HG03095 (cell line): ENCODE data around the gene MAP3K13.
"Not testable (repeated sequence)": the region's sequence is repeated elsewhere in the genome, so short reads cannot be mapped to it uniquely, and the experiment has no call there.

Experiments used
- ATAC-seq: cut with Tn5 transposase; IDR thresholded peaks from one replicate; pipeline ENCODE4 v1.9.1; 2021; ENCODE audit warnings: moderate library complexity; ENCODE audit not compliant: unreplicated experiment

The MAP3K13 gene

DNA sequence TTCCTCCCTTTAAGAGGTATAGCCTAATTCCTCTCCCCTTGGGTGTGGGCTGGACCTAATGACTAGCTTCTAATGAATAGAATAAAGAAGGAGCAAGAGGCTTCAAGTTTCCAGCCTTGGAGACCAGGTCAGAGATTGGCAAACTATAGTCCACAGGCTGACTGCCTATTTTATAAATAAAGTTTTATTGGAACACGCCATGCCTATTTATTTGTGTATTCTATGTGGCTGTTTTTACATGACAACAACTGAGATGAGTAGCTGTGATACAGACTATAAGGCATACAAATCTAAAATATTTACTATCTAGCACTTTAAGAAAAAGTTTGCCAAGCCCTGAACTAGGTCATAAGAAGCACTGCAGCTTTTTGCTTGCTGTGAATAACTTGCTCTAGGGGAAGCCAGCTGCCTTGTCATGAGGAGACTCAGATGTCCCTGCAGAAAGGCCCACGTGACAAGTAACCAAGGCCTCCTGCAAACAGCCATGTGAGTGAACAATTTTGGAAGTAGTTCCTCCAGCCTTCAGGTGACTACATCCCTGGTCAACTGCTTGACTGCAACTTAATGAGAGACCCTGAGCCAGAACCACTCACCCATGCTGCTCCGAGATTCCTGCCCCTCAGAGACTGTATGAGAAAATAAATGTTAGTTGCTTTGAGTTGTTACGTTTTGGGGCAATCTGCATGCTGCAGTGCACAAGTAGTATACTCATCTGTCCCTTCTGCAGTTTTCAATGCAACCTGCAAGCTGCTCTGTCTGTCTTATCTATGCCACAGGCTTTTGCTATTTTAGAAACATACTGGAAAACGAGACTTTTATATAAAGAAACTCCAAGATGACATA, 21.1 kb upstream of the MAP3K13 start:
- no peak for ATAC-seq

DNA sequence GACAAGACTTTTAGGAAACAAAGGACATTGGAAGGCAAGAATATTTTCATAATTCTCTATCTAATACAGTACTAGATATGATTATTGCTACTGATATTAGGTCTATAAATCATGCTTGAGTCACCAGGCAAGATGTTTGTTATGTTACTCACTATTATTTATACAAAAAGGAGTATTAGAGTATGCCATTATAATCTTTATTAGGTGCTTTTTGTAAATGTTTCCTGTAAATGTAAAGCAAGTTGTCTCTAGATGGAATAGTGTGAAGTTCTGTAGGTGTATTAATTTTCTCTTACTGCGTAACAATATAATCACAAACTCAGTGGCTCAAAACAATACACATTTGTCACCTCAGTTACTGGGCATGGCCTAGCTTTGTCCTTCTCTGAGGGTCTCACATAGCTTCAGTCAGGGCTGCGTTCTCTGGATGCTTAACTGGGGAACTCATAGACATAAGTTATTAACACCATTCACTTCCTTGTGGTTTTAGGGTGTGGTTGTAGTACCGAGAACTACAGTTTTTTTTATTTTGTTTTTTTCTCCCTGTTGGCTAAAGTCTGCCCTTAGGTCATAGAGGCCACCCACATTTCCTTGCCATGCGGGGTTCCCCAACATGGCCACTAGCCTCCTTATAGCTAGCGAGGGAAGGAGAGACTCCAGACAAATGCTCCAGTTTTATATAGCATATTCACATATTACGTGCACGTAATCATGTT, 20.3 kb upstream of the MAP3K13 start:
- ATAC-seq = no peak

- ATAC-seq = no peak
Measured at GRCh38 chr3:185347399-185347798, 15.5 kb upstream of the MAP3K13 start.

DNA sequence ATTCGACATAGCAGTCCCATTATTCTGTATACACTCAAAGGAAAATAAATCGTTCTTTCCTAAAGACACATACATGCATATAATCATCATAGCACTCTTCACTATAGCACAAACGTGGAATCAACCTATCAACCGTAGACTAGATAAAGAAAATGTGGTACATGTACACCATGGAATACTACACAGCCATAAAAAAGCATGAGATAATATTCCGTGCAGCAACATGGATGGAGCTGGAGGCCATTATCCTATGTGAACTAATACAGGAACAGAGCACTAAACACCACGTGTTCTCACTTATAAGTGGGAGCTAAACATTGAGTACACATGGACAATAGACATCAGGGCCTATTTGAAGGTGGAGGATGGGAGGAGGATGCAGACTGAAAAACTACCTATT, 12.1 kb upstream of the MAP3K13 start:
- ATAC-seq = no peak

GRCh38 chr3:185351396-185351795, 11.5 kb upstream of the MAP3K13 start:
- ATAC-seq = no peak

- no peak for ATAC-seq
Measured at GRCh38 chr3:185353225-185353624, 9.7 kb upstream of the MAP3K13 start.

DNA sequence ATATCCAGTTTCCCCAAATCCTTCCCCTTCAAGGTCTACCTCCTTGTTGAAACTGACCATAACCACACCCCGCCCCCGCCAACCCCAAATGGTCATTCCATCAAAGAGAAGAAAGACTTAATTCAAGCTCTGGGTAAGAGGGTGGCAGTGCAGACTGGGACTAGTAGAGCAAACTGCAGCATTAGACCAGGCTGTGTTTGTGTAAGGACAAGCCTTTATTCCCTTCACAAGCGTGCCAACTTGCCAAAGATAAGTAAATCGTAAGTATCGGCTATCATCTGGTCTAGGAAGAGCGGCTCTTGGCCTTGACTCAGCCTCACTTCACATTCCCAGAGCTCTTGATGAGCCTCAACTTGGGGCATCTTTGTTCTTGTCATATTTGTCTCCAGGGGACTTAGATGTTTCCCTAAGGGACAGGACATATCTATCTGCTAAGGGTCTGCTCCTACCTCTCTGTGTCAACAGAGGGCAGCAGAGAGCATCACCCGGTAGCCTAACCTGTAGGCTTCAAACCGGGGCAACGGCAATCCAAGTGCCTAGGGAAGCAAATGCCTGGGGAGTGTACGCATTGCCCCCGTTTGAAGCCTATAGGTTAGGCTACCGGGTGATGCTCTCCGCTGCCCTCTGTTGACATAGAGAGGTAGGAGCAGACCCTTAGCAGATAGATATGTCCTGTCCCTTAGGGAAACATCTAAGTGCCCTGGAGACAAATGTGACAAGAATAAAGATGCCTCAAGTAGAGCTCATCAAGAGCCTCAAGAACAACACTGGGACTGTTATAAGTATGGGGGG, 8.9 kb upstream of the MAP3K13 start:
- ATAC-seq = peak; percentile 99

DNA sequence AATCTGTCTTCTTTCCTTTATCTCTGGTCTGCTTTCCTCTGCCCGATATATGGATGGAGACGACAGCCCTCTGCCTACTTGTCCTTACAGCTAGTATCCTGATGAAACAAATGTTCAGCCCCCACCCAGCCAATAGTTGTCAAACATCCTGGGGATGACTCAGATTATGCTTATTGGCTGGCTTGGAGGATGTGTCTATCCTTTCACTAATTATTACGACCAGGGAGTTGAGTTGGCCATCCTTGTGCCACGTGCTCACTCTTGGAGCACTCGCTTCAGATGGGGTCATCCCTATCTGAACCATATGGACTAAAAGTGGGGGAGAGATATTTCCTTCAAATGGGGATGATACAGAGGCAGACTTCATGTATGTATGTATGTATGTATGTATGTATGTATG, 6.4 kb upstream of the MAP3K13 start:
- ATAC-seq = no peak

GRCh38 chr3:185361920-185362319, 1.0 kb upstream of the MAP3K13 start:
- no peak for ATAC-seq

DNA sequence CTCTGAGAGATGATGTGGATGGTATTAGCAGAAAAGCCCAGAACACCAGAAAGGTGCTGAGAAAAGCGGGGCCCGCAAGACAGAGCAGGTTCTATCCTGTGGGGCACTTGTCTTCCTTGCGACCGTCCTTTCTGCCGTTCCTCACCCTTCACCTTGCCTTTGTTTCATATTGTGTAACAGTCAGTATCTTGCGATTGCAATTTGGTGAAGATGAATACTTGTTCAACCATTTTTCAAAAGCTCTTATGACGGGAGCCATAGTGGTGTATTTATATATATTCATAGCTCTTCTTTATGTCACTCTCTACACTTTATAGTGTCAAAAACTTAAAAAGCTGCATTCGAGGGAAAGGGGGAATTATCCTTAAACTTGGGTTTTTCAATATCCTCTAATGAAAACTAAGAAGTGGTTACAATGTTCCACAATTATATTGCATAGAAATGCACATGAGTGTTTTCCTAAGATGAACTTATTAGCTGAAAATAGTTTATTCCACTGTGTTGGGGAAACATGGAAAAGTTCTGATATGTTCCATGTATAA, 797 bp downstream of the MAP3K13 start:
- no peak for ATAC-seq

- ATAC-seq = no peak
Measured at GRCh38 chr3:185365291-185366073, 2.5 kb downstream of the MAP3K13 start.

DNA sequence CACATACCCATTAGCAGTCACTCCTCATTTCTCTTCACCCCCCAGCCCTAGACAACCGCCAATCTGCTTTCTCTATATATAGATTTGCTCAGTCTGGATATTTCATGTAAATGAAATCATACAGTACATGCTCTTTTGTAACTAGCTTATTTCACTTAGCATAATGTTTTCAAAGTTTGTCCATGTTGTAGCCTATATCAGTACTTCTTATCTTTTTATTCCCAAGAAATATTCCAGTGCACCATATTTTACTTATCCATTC, 3.1 kb downstream of the MAP3K13 start:
- no peak for ATAC-seq

DNA sequence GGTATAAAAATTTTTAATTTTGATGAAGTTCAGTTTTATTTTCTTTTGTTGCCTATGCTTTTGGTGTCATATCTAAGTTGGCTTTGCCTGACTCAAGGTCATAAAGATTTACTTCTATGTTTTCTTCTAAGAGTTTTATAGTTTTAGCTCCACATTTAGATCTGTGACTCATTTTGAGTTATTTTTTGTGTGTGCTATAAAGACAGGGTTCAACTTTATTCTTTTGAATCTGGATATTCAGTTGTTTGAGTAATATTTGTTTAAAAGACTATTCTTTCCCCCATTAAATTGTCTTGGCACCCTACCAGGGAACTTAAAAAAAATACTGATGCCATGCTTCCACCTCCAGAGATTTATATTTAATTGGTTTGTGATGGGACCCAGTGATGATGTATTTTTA, 4.0 kb downstream of the MAP3K13 start:
- ATAC-seq = no peak

- not testable (repeated sequence) for ATAC-seq
Measured at GRCh38 chr3:185370349-185370748, 7.4 kb downstream of the MAP3K13 start.

- no peak for ATAC-seq
Measured at GRCh38 chr3:185371306-185372074, 8.6 kb downstream of the MAP3K13 start.

GRCh38 chr3:185381320-185382058, 18.6 kb downstream of the MAP3K13 start:
- no peak for ATAC-seq

DNA sequence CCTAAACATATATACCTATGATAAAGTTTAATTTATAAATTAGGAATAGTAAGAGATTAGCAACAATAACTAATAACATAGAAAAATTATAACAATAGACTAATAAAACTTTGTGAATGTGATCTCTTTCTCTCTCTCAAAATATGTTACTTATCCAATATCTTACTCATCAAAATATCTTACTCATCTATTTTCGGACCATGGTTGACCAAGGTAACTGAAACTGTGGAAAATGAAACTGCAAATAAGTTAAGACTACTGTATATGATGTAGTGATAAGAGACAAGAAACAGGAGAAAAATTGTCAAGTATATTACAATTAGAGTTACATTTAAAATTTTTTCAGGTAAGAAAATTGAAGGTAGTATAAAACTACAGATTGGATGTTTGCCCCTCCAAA, 19.2 kb downstream of the MAP3K13 start:
- ATAC-seq = no peak

DNA sequence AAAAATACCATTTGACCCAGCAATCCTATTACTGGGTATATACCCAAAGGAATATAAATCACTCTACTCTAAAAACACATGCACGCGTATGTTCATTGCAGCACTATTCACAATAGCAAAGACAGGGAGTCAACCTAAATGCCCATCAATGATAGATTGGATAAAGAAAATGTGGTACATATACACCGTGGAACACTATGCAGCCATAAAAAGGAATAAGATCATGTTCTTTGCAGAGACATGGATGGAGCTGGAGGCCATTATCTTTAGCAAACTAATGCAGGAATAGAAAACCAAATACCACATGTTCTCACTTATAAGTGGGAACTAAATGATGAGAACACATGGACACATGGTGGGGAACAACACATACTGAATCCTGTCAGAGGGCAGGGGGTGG, 23.6 kb downstream of the MAP3K13 start:
- ATAC-seq = not testable (repeated sequence)

- no peak for ATAC-seq
Measured at GRCh38 chr3:185387646-185388045, 24.7 kb downstream of the MAP3K13 start.
